ENCODE measurements around the gene PRPSAP2.

DNA sequence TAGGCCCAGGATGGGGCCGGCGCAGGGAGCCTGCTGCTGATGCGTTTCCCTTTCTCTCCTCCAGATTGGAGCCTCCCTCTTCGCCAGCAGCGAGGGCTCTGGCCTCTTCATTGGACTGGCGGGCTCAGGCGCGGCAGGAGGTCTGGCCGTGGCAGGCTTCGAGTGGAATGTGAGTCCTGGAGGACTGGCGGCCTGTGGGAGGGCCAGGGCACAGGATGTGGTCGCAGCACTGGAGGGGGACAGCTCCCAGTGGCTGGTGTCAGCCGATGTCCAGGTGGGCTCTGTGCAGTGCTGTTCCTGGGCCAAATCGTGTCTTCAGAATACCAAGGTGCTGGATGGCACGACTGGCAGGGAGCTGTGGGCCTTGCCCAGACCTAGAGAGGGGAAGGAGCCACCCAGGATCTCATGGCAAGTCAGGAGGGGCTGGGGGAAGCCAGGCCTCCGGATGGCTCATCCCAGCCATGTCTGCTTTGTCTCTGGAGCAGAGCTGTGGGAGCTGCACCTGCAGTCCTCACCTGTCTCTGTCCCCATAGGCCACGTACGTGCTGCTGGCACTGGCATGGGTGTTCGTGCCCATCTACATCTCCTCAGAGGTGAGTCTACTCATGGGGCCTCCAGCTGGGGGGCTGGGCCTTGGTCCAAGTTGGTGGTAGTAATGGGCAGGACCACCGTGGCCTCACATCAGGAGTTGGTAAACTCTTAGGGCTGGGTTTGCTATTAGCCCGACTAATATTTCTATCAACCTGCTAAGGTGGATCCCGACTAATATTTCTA is 101.3 kb downstream of the PRPSAP2 start:
- TF ChIP-seq, protein P1, sequence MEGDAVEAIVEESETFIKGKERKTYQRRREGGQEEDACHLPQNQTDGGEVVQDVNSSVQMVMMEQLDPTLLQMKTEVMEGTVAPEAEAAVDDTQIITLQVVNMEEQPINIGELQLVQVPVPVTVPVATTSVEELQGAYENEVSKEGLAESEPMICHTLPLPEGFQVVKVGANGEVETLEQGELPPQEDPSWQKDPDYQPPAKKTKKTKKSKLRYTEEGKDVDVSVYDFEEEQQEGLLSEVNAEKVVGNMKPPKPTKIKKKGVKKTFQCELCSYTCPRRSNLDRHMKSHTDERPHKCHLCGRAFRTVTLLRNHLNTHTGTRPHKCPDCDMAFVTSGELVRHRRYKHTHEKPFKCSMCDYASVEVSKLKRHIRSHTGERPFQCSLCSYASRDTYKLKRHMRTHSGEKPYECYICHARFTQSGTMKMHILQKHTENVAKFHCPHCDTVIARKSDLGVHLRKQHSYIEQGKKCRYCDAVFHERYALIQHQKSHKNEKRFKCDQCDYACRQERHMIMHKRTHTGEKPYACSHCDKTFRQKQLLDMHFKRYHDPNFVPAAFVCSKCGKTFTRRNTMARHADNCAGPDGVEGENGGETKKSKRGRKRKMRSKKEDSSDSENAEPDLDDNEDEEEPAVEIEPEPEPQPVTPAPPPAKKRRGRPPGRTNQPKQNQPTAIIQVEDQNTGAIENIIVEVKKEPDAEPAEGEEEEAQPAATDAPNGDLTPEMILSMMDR (IDR thresholded peaks at IDR 0.05) = no peak
- TF ChIP-seq POLR2A (IDR thresholded peaks at IDR 0.05) (no peak), POLR2AphosphoS5 (IDR thresholded peaks at IDR 0.05) (no peak), EP300 (IDR thresholded peaks at IDR 0.05) (no peak)
